SW480 (cell line): ENCODE data around the gene HEPACAM2.

Experiments used
- DNase-seq: peaks from one replicate; pipeline ENCODE4 v3.0.0-alpha.2; 2016; ENCODE audit warnings: low spot score

HEPACAM2 gene

GRCh38 chr7:93202594-93203250 lies 23.5 kb downstream of the HEPACAM2 start:
- DNase-seq = no peak

- DNase-seq = no peak
Measured at GRCh38 chr7:93198472-93198871, 27.8 kb downstream of the HEPACAM2 start.

GRCh38 chr7:93196336-93196735 lies 29.9 kb downstream of the HEPACAM2 start:
- DNase-seq = no peak

- peak; percentile 17 for DNase-seq
Measured at GRCh38 chr7:93194386-93194785, 31.9 kb downstream of the HEPACAM2 start.

GRCh38 chr7:93188870-93189634 lies 37.2 kb downstream of the HEPACAM2 start:
- DNase-seq = no peak

GRCh38 chr7:93185303-93186027 lies 40.8 kb downstream of the HEPACAM2 start:
- DNase-seq = no peak

- DNase-seq = no peak
Measured at GRCh38 chr7:93179173-93179572, 47.1 kb downstream of the HEPACAM2 start.

GRCh38 chr7:93178213-93178612 lies 48.1 kb downstream of the HEPACAM2 start:
- DNase-seq = peak; percentile 44

GRCh38 chr7:93176992-93177580 lies 49.2 kb downstream of the HEPACAM2 start:
- no peak for DNase-seq

- DNase-seq = no peak
Measured at GRCh38 chr7:93175219-93175618, 51.0 kb downstream of the HEPACAM2 start.

- DNase-seq = no peak
Measured at GRCh38 chr7:93172683-93173082, 53.6 kb downstream of the HEPACAM2 start.

GRCh38 chr7:93171606-93172226 lies 54.6 kb downstream of the HEPACAM2 start:
- no peak for DNase-seq

- DNase-seq = no peak
Measured at GRCh38 chr7:93165447-93165846, 60.8 kb downstream of the HEPACAM2 start.

GRCh38 chr7:93164766-93165165 lies 61.5 kb downstream of the HEPACAM2 start:
- no peak for DNase-seq

GRCh38 chr7:93161181-93161762 lies 65.0 kb downstream of the HEPACAM2 start:
- DNase-seq = no peak

- DNase-seq = no peak
Measured at GRCh38 chr7:93160410-93160809, 65.9 kb downstream of the HEPACAM2 start.

GRCh38 chr7:93159490-93159889 lies 66.8 kb downstream of the HEPACAM2 start:
- no peak for DNase-seq

- no peak for DNase-seq
Measured at GRCh38 chr7:93156884-93157283, 69.4 kb downstream of the HEPACAM2 start.

GRCh38 chr7:93150200-93150835 lies 76.0 kb downstream of the HEPACAM2 start:
- no peak for DNase-seq

GRCh38 chr7:93148727-93149126 lies 77.5 kb downstream of the HEPACAM2 start:
- no peak for DNase-seq

GRCh38 chr7:93148144-93148543 lies 78.1 kb downstream of the HEPACAM2 start, which contains the start of gene SAMD9L:
TSS of gene SAMD9L (minus strand) at chr7:93148385. CDS start at chr7:93135971, 12,414 bp downstream.
- no peak for DNase-seq
